Adrenal gland (tissue), 12 donors: Measurements from ENCODE around the gene SORT1. TPM values are rescaled to one million over a fixed set of nuclear protein-coding genes. Genes with fewer than 3 reads are reported as not detected.

Source experiments
- DNase-seq, 7 donors: peaks; one replicate each; pipeline ENCODE4 v3.0.0-alpha.2; 2019 to 2020
- H3K27ac ChIP-seq, 5 donors: fragments of 200-600 bp; sonication (generic) in 4 of 5; 1 replicate in 3 of 5; 2 replicates in 2 of 5; pipeline versions ENCODE4 v1.5.1 to v1.8.0; 2016 to 2020; ENCODE audit warnings: mild to moderate bottlenecking in 1 of 5
- H3K27me3 ChIP-seq: fragments of 200-600 bp; 2 replicates; pipeline ENCODE4 v1.8.0; 2021
- H3K36me3 ChIP-seq, 2 donors: fragments of 200-600 bp; replicated peaks in 1 of 2; 1 replicate in 1 of 2; 2 replicates in 1 of 2; pipeline versions ENCODE4 v1.5.1 to v1.8.0; 2018 to 2022
- H3K4me1 ChIP-seq, 2 donors: fragments of 200-600 bp; replicated peaks in 1 of 2; 1 replicate in 1 of 2; 2 replicates in 1 of 2; pipeline versions ENCODE4 v1.5.1 to v1.8.0; 2018 to 2021
- H3K4me3 ChIP-seq, 4 donors: fragments of 200-600 bp; sonication (generic) in 3 of 4; one replicate each; pipeline ENCODE4 v1.5.1; 2016 to 2018
- H3K9me3 ChIP-seq, 3 donors: fragments of 200-600 bp; sonication (generic) in 1 of 3; replicated peaks in 1 of 3; 1 replicate in 2 of 3; 2 replicates in 1 of 3; pipeline versions ENCODE4 v1.5.1 to v1.8.0; 2016 to 2021
- POLR2A ChIP-seq, 2 donors: fragments of 450-650 bp; IDR thresholded peaks; one replicate each; pipeline ENCODE4 v1.6.1; 2017; ENCODE audit warnings: antibody characterized with exemption in 2 of 2, mild to moderate bottlenecking in 2 of 2, moderate library complexity in 1 of 2
- WGBS, 4 donors: extraction: QIAGEN DNeasy Blood & Tissue Kit in 2 of 4; methylation state at CpG; one replicate each; pipeline versions ENCODE4 v1.1.5 to v1.1.7; 2013 to 2017; 5-methylcytosine and 5-hydroxymethylcytosine counted together
- intact Hi-C, 2 donors: fragments of 100-400 bp; cut with DNase I; formaldehyde crosslinking; loops; one replicate each; pipeline versions ENCODE4 v1.14.1 to v1.15.0; 2022 to 2023
- polyA plus RNA-seq, 3 donors: library from polyadenylated mRNA; stranded (reverse); fragments of 200-250 nt in 2 of 3; fragments of 350-450 nt in 1 of 3; fragmentation: Illumina TruSeq in 1 of 3; extraction: RNeasy Lipid Tissue Mini Kit (QIAGEN cat#74804) in 1 of 3; gene quantifications; one replicate each; pipeline ENCODE4 v1.2.3, GENCODE V29; 2013 to 2014
- total RNA-seq, 9 donors: library from RNA; depleted of rRNA in 4 of 9; stranded (reverse); fragments of >200 nt in 4 of 9; fragments of 120-200 nt in 1 of 9; fragmentation: NEBNext Ultra II Directional in 1 of 9; extraction: Animal tissue kit (Norgen Biotek cat#: 25700) in 1 of 9; gene quantifications; one replicate each; pipeline versions ENCODE4 v1.1.0 to v1.2.4, GENCODE V29; 2013 to 2023
- TF ChIP-seq, protein P1 (sequence below), 6 experiments: fragments of 450-650 bp in 4 of 6; fragments of 200-600 bp in 2 of 6; sonication (generic) in 1 of 6; IDR thresholded peaks; 1 replicate in 5 of 6; 2 replicates in 1 of 6; pipeline versions ENCODE4 v1.5.1 to v1.8.0; 2016 to 2021; ENCODE audit warnings: antibody characterized with exemption in 6 of 6, mild to moderate bottlenecking in 2 of 6, moderate library complexity in 1 of 6
- donor health status: healthy with polysubstance abuse.
- donor health status: Bipolar disorder and iron deficiency.
- donor health status: DM: yes; HTN: yes; CAD: no.
- donor health status: DM: no; HTN: no; CAD: no.
- donor health status: DM: no; HTN: no; CAD: no.
- donor health status: DM: yes; HTN: yes; CAD: no.

Gene SORT1
- total and polyA plus RNA-seq, 12 donors = 13.4 to 56.8 (median 37.5) TPM

DNA sequence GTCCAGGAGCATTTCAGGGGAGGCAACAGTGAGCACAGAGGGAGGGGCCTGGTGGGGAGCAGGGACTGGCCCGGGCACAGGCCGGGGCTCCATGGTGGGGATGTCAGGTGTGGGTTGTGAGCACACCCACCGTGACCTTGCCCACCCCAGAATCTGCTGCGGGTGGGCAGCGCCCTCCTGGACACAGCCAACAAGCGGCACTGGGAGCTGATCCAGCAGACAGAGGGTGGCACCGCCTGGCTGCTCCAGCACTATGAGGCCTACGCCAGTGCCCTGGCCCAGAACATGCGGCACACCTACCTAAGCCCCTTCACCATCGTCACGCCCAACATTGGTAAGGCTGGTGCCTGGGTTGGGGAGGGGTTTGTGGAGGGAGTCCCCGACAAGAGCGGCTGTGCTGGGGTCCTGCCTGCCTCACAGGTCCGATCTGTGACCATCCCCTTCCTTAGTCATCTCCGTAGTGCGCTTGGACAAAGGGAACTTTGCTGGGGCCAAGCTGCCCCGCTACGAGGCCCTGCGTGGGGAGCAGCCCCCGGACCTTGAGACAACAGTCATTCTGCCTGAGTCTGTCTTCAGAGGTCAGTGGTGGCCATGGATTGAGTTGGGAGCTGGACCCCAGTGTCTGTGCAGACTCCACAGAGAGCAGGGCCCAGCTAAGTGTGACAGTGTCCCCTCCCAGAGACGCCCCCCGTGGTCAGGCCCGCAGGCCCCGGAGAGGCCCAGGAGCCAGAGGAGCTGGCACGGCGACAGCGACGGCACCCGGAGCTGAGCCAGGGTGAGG, 129.1 kb downstream of the SORT1 start:
- DNase-seq = no peak
- TF ChIP-seq POLR2A (IDR thresholded peaks at IDR 0.05) = no peak
- TF ChIP-seq, protein P1, sequence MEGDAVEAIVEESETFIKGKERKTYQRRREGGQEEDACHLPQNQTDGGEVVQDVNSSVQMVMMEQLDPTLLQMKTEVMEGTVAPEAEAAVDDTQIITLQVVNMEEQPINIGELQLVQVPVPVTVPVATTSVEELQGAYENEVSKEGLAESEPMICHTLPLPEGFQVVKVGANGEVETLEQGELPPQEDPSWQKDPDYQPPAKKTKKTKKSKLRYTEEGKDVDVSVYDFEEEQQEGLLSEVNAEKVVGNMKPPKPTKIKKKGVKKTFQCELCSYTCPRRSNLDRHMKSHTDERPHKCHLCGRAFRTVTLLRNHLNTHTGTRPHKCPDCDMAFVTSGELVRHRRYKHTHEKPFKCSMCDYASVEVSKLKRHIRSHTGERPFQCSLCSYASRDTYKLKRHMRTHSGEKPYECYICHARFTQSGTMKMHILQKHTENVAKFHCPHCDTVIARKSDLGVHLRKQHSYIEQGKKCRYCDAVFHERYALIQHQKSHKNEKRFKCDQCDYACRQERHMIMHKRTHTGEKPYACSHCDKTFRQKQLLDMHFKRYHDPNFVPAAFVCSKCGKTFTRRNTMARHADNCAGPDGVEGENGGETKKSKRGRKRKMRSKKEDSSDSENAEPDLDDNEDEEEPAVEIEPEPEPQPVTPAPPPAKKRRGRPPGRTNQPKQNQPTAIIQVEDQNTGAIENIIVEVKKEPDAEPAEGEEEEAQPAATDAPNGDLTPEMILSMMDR (IDR thresholded peaks at IDR 0.05) = no peak
- no peak overlapping the region for H3K27ac ChIP-seq
- no peaks in the 10 kb centered on the region for H3K9me3 ChIP-seq
- no peaks in the 10 kb centered on the region for H3K4me1 ChIP-seq
- 83 to 95% (median 93%) methylated on average over 12 to 29 of the region's 29 CpGs for WGBS, 4 donors
- H3K27me3 ChIP-seq = no peaks in the 10 kb centered on the region
- no peaks in the 10 kb centered on the region for H3K36me3 ChIP-seq
- no peak overlapping the region for H3K4me3 ChIP-seq
- intact Hi-C loops = loop anchor here in 1 of 2 donors (5.0 kb wide), 1 partner anchor 51 kb away; no protein-coding TSS in a partner anchor

DNA sequence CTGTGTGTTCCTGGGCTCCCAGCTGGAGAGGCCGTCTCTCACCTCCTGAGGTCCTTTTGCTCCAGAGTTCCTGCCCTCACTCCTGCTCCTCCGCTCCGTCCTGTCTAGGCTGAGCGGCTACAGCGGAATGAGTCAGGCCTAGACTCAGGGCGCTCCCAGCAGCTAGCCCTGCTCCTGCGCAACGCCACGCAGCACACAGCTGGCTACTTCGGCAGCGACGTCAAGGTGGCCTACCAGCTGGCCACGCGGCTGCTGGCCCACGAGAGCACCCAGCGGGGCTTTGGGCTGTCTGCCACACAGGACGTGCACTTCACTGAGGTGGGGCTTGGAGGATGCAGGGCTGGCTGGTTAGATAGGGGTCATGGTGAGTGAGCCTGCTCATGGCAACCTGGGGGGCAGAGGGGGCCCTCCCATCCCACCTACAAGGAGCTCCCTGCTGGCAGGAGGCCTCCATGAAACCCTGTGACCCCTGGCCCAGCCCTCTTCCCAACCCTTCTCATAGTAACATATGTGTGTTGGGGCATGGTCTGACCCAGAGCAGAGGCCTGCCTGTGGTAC, 129.9 kb downstream of the SORT1 start:
- no peak for TF ChIP-seq POLR2A (IDR thresholded peaks at IDR 0.05)
- TF ChIP-seq, protein P1 (IDR thresholded peaks at IDR 0.05) = no peak
- DNase-seq = peak in 1 of 7 donors; percentile 14
- H3K4me3 ChIP-seq = no peak overlapping the region
- H3K27ac ChIP-seq = no peak overlapping the region
- no peaks in the 10 kb centered on the region for H3K4me1 ChIP-seq
- no peaks in the 10 kb centered on the region for H3K9me3 ChIP-seq
- H3K27me3 ChIP-seq = no peaks in the 10 kb centered on the region
- intact Hi-C loops = loop anchor here in 1 of 2 donors (5.0 kb wide), 1 partner anchor 51 kb away; no protein-coding TSS in a partner anchor
- 92 to 100% (median 97%) methylated on average over 5 to 17 of the region's 17 CpGs for WGBS, 4 donors
- no peaks in the 10 kb centered on the region for H3K36me3 ChIP-seq

DNA sequence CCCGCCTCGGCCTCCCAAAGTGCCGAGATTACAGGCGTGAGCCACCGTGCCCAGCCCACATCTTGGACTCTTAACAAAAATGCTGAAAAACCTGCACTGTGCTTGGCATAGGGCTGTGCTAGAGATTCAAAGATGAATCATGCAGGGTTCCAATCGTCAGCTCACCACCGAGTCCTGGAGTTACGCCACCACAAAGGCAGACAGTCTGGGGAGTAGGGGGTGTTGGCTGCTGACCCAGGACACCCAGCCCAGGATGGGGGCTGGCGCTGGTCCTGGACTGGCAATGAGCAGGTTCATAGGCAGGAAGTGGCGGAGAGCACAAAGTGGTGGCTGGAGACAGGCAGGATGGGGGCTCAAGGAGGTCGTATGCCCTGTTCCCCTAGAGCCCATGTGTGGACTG, 130.8 kb downstream of the SORT1 start:
- no peaks in the 10 kb centered on the region for H3K27me3 ChIP-seq
- H3K4me1 ChIP-seq = no peaks in the 10 kb centered on the region
- TF ChIP-seq POLR2A (IDR thresholded peaks at IDR 0.05) = no peak
- TF ChIP-seq, protein P1 (IDR thresholded peaks at IDR 0.05) = no peak
- H3K9me3 ChIP-seq = no peaks in the 10 kb centered on the region
- peak in 1 of 7 donors; percentile 12 for DNase-seq
- WGBS, 4 donors = 72 to 95% (median 90%) methylated on average over 7 to 11 of the region's 11 CpGs
- intact Hi-C loops = loop anchor here in 1 of 2 donors (5.0 kb wide), 1 partner anchor 50 kb away; no protein-coding TSS in a partner anchor
- H3K27ac ChIP-seq = no peak overlapping the region
- no peak overlapping the region for H3K4me3 ChIP-seq
- H3K36me3 ChIP-seq = no peaks in the 10 kb centered on the region

DNA sequence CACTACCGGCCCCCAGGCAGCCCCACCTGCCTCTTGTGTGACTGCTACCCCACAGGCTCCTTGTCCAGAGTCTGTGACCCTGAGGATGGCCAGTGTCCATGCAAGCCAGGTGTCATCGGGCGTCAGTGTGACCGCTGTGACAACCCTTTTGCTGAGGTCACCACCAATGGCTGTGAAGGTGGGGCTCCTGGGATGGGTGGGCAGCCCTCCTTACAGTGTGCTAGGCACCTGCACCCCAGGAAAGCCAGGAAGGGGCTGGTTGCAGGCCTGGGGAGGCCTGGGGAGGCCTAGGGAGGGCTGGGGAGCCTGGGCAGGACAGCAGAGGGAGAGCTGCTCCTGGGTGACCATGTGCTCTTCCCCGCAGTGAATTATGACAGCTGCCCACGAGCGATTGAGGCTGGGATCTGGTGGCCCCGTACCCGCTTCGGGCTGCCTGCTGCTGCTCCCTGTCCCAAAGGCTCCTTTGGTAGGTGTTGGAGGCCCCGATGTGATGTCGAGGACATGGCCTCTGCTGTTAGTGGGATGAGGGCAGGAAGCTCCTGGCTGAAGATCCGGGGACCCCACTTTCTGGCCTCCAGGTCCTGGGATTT, 131.9 kb downstream of the SORT1 start:
- no peaks in the 10 kb centered on the region for H3K36me3 ChIP-seq
- TF ChIP-seq POLR2A (IDR thresholded peaks at IDR 0.05) = no peak
- TF ChIP-seq, protein P1 (IDR thresholded peaks at IDR 0.05) = no peak

More for the DNA sequence above, 131.9 kb downstream of the SORT1 start:
- Histone ChIP-seq H3K27me3 (no peaks in the 10 kb centered on the region), H3K27ac (no peak overlapping the region), H3K9me3 (no peaks in the 10 kb centered on the region), H3K4me3 (no peak overlapping the region), H3K4me1 (no peaks in the 10 kb centered on the region)
- intact Hi-C loops = loop anchor here in 1 of 2 donors (5.0 kb wide), 1 partner anchor 49 kb away; no protein-coding TSS in a partner anchor
- 91 to 93% (median 92%) methylated on average over 8 to 13 of the region's 13 CpGs for WGBS, 4 donors
- no peak for DNase-seq
